GM12872 (cell line): ENCODE results near the gene TBC1D10A.

Experiments used
- CTCF ChIP-seq: IDR thresholded peaks from 3 replicates; pipeline ENCODE4 v1.5.1; 2011; ENCODE audit warnings: low read depth, mild to moderate bottlenecking, low read length, moderate library complexity; ENCODE audit not compliant: insufficient read depth

Gene TBC1D10A

GRCh38 chr22:30332994-30333706, 6.4 kb upstream of the TBC1D10A start:
- TF ChIP-seq CTCF, result no peak

- no peak for TF ChIP-seq CTCF
Measured at GRCh38 chr22:30332551-30332950, 5.8 kb upstream of the TBC1D10A start.

GRCh38 chr22:30328466-30329049, 1.8 kb upstream of the TBC1D10A start:
- TF ChIP-seq CTCF, result no peak

GRCh38 chr22:30327864-30328345, 1.2 kb upstream of the TBC1D10A start:
- no peak for TF ChIP-seq CTCF

GRCh38 chr22:30326255-30326705, 461 bp downstream of the TBC1D10A start:
- no peak for TF ChIP-seq CTCF

GRCh38 chr22:30325724-30326254, 952 bp downstream of the TBC1D10A start:
- no peak for TF ChIP-seq CTCF

GRCh38 chr22:30325065-30325720, 1.5 kb downstream of the TBC1D10A start:
- TF ChIP-seq CTCF, result no peak
